Measurements from ENCODE around the gene RAD51B.

RAD51B gene

DNA sequence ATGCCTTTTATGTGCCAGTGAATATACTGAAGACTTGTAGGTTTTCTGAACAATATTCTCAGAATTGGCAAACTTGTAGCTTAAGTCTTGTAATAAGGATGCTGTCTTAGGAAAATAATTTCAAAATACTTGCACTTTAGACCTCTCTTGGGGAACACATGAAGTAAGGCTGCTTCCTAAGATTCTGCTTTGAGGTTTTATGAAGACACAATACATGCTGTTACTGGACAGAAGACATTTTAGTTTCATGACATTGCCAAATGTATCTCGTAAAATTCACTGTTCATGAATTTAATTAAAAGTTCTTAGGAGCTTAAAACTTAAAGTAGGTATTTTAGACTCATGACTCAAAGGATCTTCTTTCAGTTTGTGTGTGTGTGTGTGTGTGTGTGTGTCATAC, 80.7 kb downstream of the RAD51B start:
- no peaks in the 10 kb centered on the region for H3K27me3 Mint-ChIP-seq (ENCODE audit: low read depth)
- peaks cover 3% of the 10 kb centered on the region for H3K36me3 Mint-ChIP-seq (ENCODE audit: low read depth)
- peaks cover 1% of the 10 kb centered on the region for H3K4me1 Mint-ChIP-seq (ENCODE audit: low read depth)
- no peak overlapping the region for H3K27ac Mint-ChIP-seq
- no peak overlapping the region for H3K4me3 Mint-ChIP-seq
- peaks cover 9% of the 10 kb centered on the region for H3K9me3 Mint-ChIP-seq

- Mint-ChIP-seq H3K4me1 (ENCODE audit: low read depth) (no peaks in the 10 kb centered on the region), H3K27me3 (ENCODE audit: low read depth) (peaks cover 3% of the 10 kb centered on the region), H3K27ac (no peak overlapping the region), H3K9me3 (peaks cover 16% of the 10 kb centered on the region), H3K36me3 (ENCODE audit: low read depth) (peaks cover 2% of the 10 kb centered on the region), H3K4me3 (no peak overlapping the region)
Observed at GRCh38 chr14:67908052-67908754, 88.6 kb downstream of the RAD51B start.

DNA sequence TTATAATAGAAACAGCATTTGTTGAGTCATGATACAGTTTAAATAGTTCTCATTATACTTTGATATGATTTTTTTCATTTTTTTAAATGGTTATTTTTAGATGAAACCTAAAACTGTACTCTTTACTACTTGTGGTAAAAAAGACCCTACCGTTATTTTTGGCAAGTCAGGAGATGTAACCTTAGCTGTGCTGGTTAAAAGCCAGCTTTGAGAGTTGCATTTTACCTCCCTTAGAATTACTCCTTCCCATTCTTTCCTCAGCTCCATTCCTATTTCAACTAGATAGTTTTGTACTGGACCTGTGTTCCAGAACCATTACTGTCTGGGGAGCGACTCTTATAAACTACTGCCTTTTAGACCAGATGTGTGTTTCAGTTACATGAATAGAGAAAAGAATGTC, 92.0 kb downstream of the RAD51B start:
- Mint-ChIP-seq H3K27ac (no peak overlapping the region), H3K4me3 (no peak overlapping the region), H3K9me3 (peaks cover 6% of the 10 kb centered on the region), H3K4me1 (ENCODE audit: low read depth) (no peaks in the 10 kb centered on the region), H3K36me3 (ENCODE audit: low read depth) (peaks cover 2% of the 10 kb centered on the region), H3K27me3 (ENCODE audit: low read depth) (peaks cover 3% of the 10 kb centered on the region)

DNA sequence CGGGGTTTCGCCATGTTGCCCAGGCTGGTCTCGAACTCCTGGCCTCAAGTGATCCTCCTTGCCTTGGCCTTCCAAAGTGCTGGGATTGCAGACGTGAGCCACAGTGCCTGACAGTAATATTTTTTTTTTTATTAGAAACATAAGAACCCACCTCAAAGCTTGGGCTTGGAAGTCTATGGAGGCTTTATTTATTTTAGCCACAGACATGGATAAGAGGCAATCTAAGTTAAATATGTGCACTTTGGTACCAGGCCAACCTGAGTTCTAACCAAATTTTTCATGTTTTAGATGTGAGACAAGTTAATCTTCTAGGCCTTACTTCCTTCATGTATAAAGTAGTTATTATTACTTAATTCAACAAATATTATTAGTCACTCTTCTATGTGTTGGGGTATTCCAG, 96.9 kb downstream of the RAD51B start:
- Mint-ChIP-seq H3K27ac (no peak overlapping the region), H3K9me3 (no peaks in the 10 kb centered on the region), H3K27me3 (ENCODE audit: low read depth) (no peaks in the 10 kb centered on the region), H3K36me3 (ENCODE audit: low read depth) (no peaks in the 10 kb centered on the region), H3K4me1 (ENCODE audit: low read depth) (no peaks in the 10 kb centered on the region), H3K4me3 (no peak overlapping the region)

GRCh38 chr14:67917006-67917405, 97.4 kb downstream of the RAD51B start:
- H3K36me3 Mint-ChIP-seq (ENCODE audit: low read depth): no peaks in the 10 kb centered on the region
- no peaks in the 10 kb centered on the region for H3K9me3 Mint-ChIP-seq
- no peak overlapping the region for H3K4me3 Mint-ChIP-seq
- no peaks in the 10 kb centered on the region for H3K27me3 Mint-ChIP-seq (ENCODE audit: low read depth)
- no peak overlapping the region for H3K27ac Mint-ChIP-seq
- no peaks in the 10 kb centered on the region for H3K4me1 Mint-ChIP-seq (ENCODE audit: low read depth)

DNA sequence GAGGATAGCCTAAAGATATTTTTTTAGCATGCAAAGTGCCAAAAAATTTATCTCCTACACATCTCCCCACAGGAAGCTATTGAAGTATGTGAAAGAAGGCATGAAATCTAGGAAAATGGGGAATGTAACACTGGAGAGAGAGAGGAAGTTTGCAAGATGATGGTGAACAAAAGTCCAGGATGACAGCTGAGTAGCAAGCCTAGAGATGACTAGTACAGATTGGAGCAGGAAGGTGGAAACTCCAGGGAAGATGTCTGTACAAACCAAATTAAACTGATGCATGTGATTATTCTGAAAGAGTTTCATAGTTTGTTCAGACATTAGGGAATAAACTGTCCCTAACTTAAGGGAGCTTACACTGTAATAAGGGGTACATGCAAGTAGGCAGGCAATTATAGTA, 99.3 kb downstream of the RAD51B start:
- Mint-ChIP-seq H3K4me1 (ENCODE audit: low read depth) (no peaks in the 10 kb centered on the region), H3K27ac (no peak overlapping the region), H3K36me3 (ENCODE audit: low read depth) (no peaks in the 10 kb centered on the region), H3K27me3 (ENCODE audit: low read depth) (no peaks in the 10 kb centered on the region), H3K4me3 (no peak overlapping the region), H3K9me3 (no peaks in the 10 kb centered on the region)

- Mint-ChIP-seq H3K4me3 (no peak overlapping the region), H3K4me1 (ENCODE audit: low read depth) (no peaks in the 10 kb centered on the region), H3K27me3 (ENCODE audit: low read depth) (no peaks in the 10 kb centered on the region), H3K9me3 (peaks cover 4% of the 10 kb centered on the region), H3K27ac (no peak overlapping the region), H3K36me3 (ENCODE audit: low read depth) (no peaks in the 10 kb centered on the region)
Observed at GRCh38 chr14:67919259-67920032, 99.9 kb downstream of the RAD51B start.

GRCh38 chr14:67926821-67927220, 107.2 kb downstream of the RAD51B start:
- Mint-ChIP-seq H3K27ac (no peak overlapping the region), H3K4me1 (ENCODE audit: low read depth) (no peaks in the 10 kb centered on the region), H3K36me3 (ENCODE audit: low read depth) (peaks cover 1% of the 10 kb centered on the region), H3K4me3 (no peak overlapping the region), H3K9me3 (peaks cover 23% of the 10 kb centered on the region), H3K27me3 (ENCODE audit: low read depth) (no peaks in the 10 kb centered on the region)

GRCh38 chr14:67927244-67927643, 107.7 kb downstream of the RAD51B start:
- Mint-ChIP-seq H3K4me3 (no peak overlapping the region), H3K4me1 (ENCODE audit: low read depth) (no peaks in the 10 kb centered on the region), H3K27ac (no peak overlapping the region), H3K36me3 (ENCODE audit: low read depth) (peaks cover 1% of the 10 kb centered on the region), H3K27me3 (ENCODE audit: low read depth) (no peaks in the 10 kb centered on the region), H3K9me3 (peaks cover 23% of the 10 kb centered on the region)

DNA sequence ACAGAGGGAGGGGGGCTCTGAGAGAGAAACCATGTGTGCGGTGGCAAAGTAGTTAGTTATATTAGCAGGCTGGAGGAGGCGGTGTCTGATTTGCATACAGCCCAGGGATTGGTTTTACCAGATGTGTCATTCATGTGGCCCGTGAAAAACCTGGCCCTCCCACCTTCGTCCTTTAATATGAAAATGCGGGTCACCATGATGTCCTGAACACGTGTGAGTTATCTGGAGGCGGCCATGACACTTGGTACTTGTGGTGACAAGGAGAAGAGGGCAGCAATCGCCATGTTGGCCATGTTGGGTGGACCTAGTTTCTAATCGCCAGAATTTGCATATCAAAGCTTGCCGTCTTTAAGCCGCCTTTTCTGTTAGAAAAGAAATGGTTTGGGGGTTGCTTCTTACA, 108.8 kb downstream of the RAD51B start:
- no peak overlapping the region for H3K27ac Mint-ChIP-seq
- H3K4me3 Mint-ChIP-seq: no peak overlapping the region
- peaks cover 23% of the 10 kb centered on the region for H3K9me3 Mint-ChIP-seq
- H3K4me1 Mint-ChIP-seq (ENCODE audit: low read depth): no peaks in the 10 kb centered on the region
- no peaks in the 10 kb centered on the region for H3K27me3 Mint-ChIP-seq (ENCODE audit: low read depth)
- H3K36me3 Mint-ChIP-seq (ENCODE audit: low read depth): peaks cover 1% of the 10 kb centered on the region

- H3K9me3 Mint-ChIP-seq: peaks cover 8% of the 10 kb centered on the region
- no peak overlapping the region for H3K27ac Mint-ChIP-seq
- no peak overlapping the region for H3K4me3 Mint-ChIP-seq
- H3K27me3 Mint-ChIP-seq (ENCODE audit: low read depth): no peaks in the 10 kb centered on the region
- H3K36me3 Mint-ChIP-seq (ENCODE audit: low read depth): no peaks in the 10 kb centered on the region
- H3K4me1 Mint-ChIP-seq (ENCODE audit: low read depth): peaks cover 2% of the 10 kb centered on the region
Observed at GRCh38 chr14:67932708-67933246, 113.2 kb downstream of the RAD51B start.

- Mint-ChIP-seq H3K9me3 (peaks cover 8% of the 10 kb centered on the region), H3K4me1 (ENCODE audit: low read depth) (peaks cover 2% of the 10 kb centered on the region), H3K27ac (no peak overlapping the region), H3K36me3 (ENCODE audit: low read depth) (no peaks in the 10 kb centered on the region), H3K27me3 (ENCODE audit: low read depth) (no peaks in the 10 kb centered on the region), H3K4me3 (no peak overlapping the region)
Observed at GRCh38 chr14:67933266-67933665, 113.7 kb downstream of the RAD51B start.

GRCh38 chr14:67934087-67934486, 114.5 kb downstream of the RAD51B start:
- peaks cover 8% of the 10 kb centered on the region for H3K9me3 Mint-ChIP-seq
- no peak overlapping the region for H3K27ac Mint-ChIP-seq
- H3K4me3 Mint-ChIP-seq: no peak overlapping the region
- H3K4me1 Mint-ChIP-seq (ENCODE audit: low read depth): peaks cover 2% of the 10 kb centered on the region
- no peaks in the 10 kb centered on the region for H3K27me3 Mint-ChIP-seq (ENCODE audit: low read depth)
- no peaks in the 10 kb centered on the region for H3K36me3 Mint-ChIP-seq (ENCODE audit: low read depth)

DNA sequence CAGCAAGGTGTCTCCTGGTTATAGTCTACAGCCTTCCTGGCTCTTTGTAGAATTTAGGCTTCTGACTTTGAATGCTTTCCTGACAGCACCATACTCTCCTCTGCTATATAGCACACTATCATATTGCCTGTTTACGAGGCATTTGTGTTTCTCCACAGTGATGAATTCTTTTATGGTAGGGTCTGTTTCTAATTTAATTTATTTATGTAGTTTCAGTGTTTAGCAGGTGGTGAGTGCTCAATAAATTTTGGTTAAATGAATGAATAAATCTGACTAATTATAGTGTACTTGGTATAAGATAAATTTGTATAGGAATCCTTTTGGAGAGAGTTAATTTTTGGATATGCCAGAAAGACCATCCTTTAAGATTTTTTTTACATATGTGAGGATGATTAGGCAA, 115.3 kb downstream of the RAD51B start:
- H3K4me1 Mint-ChIP-seq (ENCODE audit: low read depth): peaks cover 2% of the 10 kb centered on the region
- peaks cover 5% of the 10 kb centered on the region for H3K9me3 Mint-ChIP-seq
- H3K27ac Mint-ChIP-seq: no peak overlapping the region

DNA sequence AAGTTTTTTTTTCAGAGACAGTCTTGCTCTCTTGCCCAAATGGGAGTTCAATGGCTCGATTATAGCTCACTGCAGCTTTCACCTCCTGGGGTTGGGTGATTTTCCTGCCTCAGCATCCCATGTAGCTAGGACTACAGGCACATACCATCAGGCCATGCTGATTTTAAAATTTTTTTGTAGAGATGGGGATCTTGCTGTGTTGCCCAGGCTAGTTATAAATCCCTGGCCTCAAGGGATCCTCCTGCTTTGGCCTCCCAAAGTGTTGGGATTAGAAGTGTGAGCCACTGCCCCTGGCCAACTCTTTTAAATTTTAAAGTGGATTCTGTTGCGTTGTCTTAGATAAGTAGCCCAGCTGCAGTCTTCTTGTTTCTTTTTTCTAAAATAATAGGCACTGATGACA, 115.8 kb downstream of the RAD51B start:
- Mint-ChIP-seq H3K36me3 (ENCODE audit: low read depth) (no peaks in the 10 kb centered on the region), H3K27me3 (ENCODE audit: low read depth) (peaks cover 1% of the 10 kb centered on the region), H3K4me3 (no peak overlapping the region), H3K4me1 (ENCODE audit: low read depth) (peaks cover 2% of the 10 kb centered on the region), H3K27ac (no peak overlapping the region), H3K9me3 (peaks cover under 1% of the 10 kb centered on the region)

More for the DNA sequence above, 115.3 kb downstream of the RAD51B start:
- Mint-ChIP-seq H3K36me3 (ENCODE audit: low read depth) (no peaks in the 10 kb centered on the region), H3K4me3 (no peak overlapping the region), H3K27me3 (ENCODE audit: low read depth) (no peaks in the 10 kb centered on the region)

Data from T-helper 1 cell treated with Interleukin-12 subunit alpha and Interleukin-12 subunit beta and Interleukin-4 antibody, amounts not matched to agents 30 μg/mL and 1 μg/mL, for 36 hours (primary cell).